ENCODE measurements around the gene TMEM258.

DNA sequence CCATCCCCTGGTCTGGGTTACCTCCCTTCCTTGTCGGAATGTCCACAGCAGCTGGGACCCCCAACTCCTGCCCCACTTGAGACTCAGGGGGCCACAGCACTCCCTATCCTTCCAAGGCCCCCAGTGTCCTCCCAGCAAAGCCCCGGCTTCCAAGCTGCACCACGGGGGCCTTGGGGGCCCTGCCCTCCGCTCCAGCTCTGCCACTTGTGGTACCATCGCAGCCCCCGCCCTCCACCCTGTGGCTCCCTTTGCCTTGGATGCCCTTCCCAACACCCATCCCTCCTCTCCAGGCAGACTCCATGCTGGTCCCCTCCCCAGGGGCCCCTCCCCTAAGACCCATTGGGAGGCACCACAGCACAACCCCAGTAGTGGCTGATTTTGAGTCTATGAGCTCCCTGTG lies 17.3 kb downstream of the TMEM258 start:
- TF ChIP-seq ESRRA (IDR thresholded peaks at IDR 0.05; ENCODE audit: borderline replicate concordance, low read length) (no peak), CTCF (IDR thresholded peaks at IDR 0.05) (no peak), ZFP36 (IDR thresholded peaks at IDR 0.05; ENCODE audit: borderline replicate concordance, partially characterized antibody) (no peak), MYC (IDR thresholded peaks at IDR 0.05; ENCODE audit: borderline replicate concordance, low read length) (no peak), PBX3 (IDR thresholded peaks at IDR 0.05) (no peak), POLR2A (IDR thresholded peaks at IDR 0.05; ENCODE audit: low read length) (no peak), PHF8 (IDR thresholded peaks at IDR 0.05; ENCODE audit: borderline replicate concordance, low read depth) (no peak), EP300 (IDR thresholded peaks at IDR 0.05) (no peak), JUNB (IDR thresholded peaks at IDR 0.05) (no peak), RARB (CRISPR knock-in tag; IDR thresholded peaks at IDR 0.05) (no peak), JUN (IDR thresholded peaks at IDR 0.05) (no peak), REST (IDR thresholded peaks at IDR 0.05) (no peak)
- TF ChIP-seq, protein P1, sequence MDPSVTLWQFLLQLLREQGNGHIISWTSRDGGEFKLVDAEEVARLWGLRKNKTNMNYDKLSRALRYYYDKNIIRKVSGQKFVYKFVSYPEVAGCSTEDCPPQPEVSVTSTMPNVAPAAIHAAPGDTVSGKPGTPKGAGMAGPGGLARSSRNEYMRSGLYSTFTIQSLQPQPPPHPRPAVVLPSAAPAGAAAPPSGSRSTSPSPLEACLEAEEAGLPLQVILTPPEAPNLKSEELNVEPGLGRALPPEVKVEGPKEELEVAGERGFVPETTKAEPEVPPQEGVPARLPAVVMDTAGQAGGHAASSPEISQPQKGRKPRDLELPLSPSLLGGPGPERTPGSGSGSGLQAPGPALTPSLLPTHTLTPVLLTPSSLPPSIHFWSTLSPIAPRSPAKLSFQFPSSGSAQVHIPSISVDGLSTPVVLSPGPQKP (IDR thresholded peaks at IDR 0.05; ENCODE audit: low read depth, low read length), result no peak

Data from A549 (cell line).